Fibroblast of peridontal ligament (primary cell): ENCODE data around the gene RAPGEF5.
A peak's percentile ranks its signal among the peaks of the same experiment; 100 is the strongest.
"Not testable (repeated sequence)": the region's sequence is repeated elsewhere in the genome, so short reads cannot be mapped to it uniquely, and the experiment has no call there.

Source experiments
- DNase-seq: peaks from one replicate; pipeline ENCODE4 v3.0.0-alpha.2; 2010; ENCODE audit errors: extremely low read depth

The RAPGEF5 gene

DNA sequence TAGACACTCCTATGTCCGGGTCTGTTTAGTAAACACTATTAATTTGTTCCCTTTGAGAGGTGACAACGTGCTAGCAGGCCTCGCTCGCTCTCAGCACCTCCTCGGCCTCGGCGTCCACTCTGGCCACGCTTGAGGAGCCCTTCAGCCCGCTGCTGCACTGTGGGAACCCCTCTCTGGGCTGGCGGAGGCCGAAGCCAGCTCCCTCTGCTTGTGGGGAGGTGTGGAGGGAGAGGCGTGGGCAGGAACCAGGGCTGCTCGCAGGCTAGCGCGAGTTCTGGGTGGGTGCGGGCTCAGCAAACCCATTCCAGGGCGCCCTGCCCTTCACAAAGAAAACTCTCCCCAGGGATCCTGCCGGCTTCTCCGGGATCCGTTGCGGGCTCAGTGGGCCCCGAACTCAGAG lies 266.8 kb downstream of the RAPGEF5 start:
- no peak for DNase-seq

DNA sequence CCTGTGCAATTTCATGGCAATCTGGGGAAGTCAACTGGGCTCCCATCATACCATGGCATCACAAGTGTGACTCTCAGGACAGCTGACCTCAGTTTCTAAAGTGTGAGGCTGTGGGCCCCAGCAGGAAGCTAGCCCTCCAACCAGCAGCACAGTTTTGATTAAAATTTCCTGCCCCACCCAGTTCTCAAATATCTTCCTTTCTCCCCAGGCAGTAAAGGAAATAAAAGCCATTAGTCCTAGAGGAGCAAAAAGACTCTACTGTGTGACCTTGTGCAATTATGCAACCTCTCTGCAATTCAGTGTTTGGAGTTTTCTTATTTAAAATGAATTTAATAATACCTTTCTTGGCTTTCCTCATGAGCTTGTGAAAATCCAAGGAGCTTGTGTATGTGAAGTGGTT lies 268.1 kb downstream of the RAPGEF5 start:
- DNase-seq = no peak

DNA sequence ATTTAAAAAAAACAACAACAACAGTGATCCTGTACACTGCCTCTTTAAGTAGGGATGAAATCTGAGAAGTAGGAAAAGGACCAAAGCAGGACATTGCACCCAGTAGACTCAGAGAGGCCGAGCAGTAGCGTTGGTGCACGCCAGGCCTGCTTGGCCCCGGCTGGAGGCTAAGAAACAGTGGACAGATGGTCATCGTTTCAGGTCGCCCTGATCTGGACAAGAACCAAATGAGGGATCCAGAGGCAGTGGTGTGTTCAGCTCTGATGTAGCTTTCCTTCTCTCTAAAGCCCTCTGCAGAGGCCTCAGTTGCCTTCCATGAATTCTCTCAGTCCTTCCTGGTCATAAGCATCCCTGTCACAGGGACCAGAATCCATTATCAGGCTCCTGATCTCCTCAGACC lies 269.1 kb downstream of the RAPGEF5 start:
- no peak for DNase-seq

DNA sequence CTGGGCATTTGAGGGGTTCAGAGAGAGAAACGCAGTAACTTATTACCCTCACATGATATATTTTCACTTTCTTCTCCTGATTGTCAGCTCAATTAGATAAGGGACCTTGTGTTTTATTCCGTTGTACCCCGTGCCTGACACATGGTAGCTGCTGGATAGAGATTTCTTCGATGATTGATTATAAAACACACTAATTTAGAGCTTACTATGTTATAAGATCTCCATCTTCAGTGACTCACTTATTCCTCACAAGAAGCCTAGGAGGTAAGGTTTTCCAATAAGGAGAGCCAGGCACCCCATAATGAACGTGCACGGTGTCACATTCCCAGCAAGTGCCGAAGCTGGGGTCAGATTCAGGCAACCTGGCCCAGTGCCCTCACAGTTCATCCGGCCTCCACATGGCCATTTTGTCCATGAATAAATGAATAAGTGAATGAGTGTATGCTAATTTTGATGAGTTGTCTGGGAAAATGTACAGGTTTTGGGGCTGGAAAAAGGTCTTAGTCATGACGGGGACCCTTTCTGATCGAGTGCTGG lies 273.2 kb downstream of the RAPGEF5 start:
- peak; percentile 38 for DNase-seq

DNA sequence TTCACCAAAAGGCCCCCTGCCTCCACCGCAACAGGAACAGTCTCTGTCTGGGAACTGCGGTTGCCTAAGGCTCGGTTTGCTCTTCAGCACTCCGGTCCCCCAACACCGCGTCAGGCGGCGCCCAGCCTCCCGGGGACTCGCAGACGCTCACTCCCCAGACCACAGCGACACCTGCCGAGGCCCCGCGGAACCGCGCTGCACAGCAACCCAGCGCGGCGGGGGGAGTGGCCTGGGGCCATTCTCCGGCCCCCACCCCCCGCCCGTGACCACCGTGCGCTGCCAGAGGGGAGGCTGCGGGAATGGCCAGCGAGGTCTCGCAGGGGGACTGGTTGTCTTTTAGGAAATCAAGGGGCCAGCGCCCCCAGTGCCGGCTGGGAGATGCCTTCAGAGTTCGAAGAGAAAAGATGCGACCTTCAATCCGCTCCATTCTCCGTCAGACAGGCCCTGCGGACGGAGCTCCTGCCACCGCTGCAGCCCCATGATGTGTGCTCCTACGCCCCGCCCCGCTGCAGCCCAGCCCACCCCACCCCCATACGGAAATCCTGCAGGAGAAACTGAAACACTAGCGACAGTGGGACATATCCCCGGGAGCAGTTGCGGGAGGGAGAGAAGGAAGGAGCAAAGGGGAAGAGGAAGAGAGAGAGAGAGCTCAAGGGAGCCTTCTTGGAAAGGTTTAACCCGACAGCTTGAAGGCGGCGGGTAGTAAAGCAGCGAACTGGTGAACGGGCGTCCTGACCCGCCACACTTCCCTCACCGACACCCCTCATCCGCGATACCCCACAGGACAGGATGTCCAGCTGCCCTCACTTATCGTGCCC lies 273.9 kb downstream of the RAPGEF5 start:
- DNase-seq = peak; percentile 74

DNA sequence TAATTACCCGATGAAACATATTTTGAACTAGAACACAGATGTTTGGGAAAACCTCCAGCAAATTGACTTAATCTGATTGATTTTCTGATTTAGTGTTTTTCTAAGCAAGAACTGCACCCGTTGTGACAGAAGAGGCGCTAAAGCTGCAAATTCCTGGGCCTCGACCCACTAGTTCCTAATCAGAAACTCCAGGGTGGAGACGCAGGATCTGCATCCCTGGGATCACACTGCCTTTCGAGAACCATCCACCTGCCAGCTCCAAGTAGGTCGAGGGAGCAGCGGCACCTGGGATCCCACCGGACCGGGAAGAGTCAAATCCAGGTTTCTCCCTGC lies 274.4 kb downstream of the RAPGEF5 start:
- no peak for DNase-seq

DNA sequence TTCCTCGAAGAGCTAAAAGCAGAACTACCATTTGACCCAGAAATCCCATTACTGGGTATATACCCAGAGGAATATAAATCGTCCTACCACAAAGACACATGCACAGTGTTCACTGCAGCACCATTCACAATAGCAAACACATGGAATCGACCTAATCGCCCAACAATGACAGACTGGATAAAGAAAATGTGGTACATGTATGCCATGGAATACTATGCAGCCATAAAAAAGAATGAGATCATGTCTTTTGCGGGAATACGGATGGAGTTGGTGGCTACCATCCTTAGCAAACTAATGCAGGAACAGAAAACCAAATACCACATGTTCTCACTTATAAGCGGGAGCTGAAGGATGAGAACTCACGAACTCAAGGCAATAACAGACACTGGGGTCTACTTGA lies 276.7 kb downstream of the RAPGEF5 start:
- not testable (repeated sequence) for DNase-seq

DNA sequence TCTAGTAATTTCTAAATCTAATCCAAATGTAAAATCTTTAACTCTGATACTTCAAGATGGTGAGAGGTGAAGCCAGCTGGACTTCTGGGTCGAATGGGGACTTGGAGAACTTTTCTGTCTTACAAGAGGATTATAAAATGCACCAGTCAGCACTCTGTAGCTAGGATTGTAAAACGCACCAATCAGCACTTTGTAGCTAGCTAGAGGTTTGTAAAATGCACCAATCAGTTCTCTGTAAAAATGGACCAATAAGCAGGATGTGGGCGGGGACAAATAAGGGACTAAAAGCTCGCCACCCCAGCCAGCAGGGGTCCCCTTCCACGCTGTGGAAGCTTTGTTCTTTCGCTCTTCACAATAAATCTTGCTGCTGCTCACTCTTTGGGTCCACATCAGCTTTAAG lies 278.1 kb downstream of the RAPGEF5 start:
- DNase-seq = not testable (repeated sequence)

DNA sequence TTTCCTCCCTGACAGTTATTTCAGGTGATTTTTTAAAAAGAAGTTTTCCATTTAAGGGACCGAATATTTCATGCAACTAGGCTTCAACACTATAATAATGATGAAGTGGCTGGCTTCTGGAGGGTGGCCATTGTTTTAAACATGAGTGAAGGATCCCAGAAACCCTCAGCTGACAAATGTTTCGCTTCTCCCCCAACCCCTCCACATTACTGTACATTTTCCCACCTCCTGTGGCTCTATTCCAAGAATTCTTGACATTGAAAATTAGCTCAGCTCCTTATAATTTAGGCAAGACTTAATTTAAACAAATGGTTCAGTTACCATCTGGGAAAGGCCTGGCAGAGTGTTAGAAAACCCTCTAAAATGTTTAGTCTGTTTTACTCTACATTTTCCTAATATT lies 281.4 kb downstream of the RAPGEF5 start:
- no peak for DNase-seq

DNA sequence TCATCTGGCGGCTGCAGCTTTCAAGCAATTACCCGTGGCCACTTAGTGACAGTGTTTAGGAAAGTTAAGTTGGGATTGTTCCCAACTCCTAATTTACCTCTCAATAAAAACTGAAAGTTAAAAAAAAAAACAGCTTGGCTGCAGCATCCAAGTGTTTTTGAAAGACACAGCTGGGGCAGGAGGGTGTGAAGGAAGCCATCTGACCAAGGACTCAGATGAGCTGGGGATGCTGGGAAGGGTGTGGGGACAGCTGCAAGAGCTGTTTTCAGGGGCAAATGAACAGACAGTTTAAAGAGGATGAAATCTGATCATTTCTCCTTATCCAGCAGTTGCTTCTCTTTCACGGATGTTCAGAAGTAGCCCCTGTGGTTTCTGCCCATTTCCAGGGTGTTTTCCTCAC lies 282.1 kb downstream of the RAPGEF5 start:
- no peak for DNase-seq
